K562 (cell line): ENCODE measurements around the gene IPO8. TPM values are rescaled to one million over a fixed set of nuclear protein-coding genes. Genes with fewer than 3 reads are reported as not detected.

Source experiments
- BHLHE40 ChIP-seq: IDR thresholded peaks from 2 replicates; pipeline ENCODE4 v1.6.1; 2011; ENCODE audit warnings: low read length, improper control_type of control experiment
- CGGBP1 ChIP-seq: fragments of 250-450 bp; sonication (Bioruptor Pico); IDR thresholded peaks from 2 replicates; pipeline ENCODE4 v1.9.0; 2021; ENCODE audit warnings: mild to moderate bottlenecking
- CREB1 ChIP-seq, 2 experiments: sonication (generic) in 1 of 2; formaldehyde crosslinking in 1 of 2; IDR thresholded peaks; 2 replicates each; pipeline versions ENCODE4 v1.6.1 to v1.8.0; 2012 to 2022; ENCODE audit warnings: inconsistent platforms in 1 of 2, mild to moderate bottlenecking in 1 of 2, missing genetic modification reagents in 1 of 2, moderate library complexity in 1 of 2
- DMBX1 ChIP-seq: fragments of 250-450 bp; sonication (Bioruptor Pico); IDR thresholded peaks from 2 replicates; pipeline ENCODE4 v1.8.0; 2022; ENCODE audit warnings: inconsistent platforms, mild to moderate bottlenecking, moderate library complexity, borderline replicate concordance
- FOXJ2 ChIP-seq: fragments of 200-800 bp; sonication (Bioruptor generic); IDR thresholded peaks from 2 replicates; pipeline ENCODE4 v1.6.1; 2016; ENCODE audit warnings: missing genetic modification characterization, missing compliant biosample characterization
- HINFP ChIP-seq: fragments of 450-650 bp; conservative IDR thresholded peaks from 2 replicates; pipeline ENCODE4 v1.6.1; 2016; ENCODE audit warnings: missing genetic modification characterization, low read depth, mild to moderate bottlenecking, control low read depth, missing compliant biosample characterization
- JUND ChIP-seq, 2 experiments: IDR thresholded peaks; 2 replicates in 1 of 2; 3 replicates in 1 of 2; pipeline ENCODE4 v1.6.1; 2011; ENCODE audit warnings: borderline replicate concordance in 2 of 2, low read depth in 2 of 2, low read length in 2 of 2, improper control_type of control experiment in 1 of 2, missing biosample characterization in 1 of 2, missing genetic modification characterization in 1 of 2, missing genetic modification reagents in 1 of 2
- MLLT1 ChIP-seq, 2 experiments: fragments of 450-650 bp; IDR thresholded peaks; 2 replicates each; pipeline ENCODE4 v1.6.1; 2016
- NFRKB ChIP-seq: fragments of 450-650 bp; IDR thresholded peaks from 2 replicates; pipeline ENCODE4 v1.6.1; 2016; ENCODE audit warnings: low read depth
- NR2C1 ChIP-seq, 2 experiments: fragments of 450-650 bp; IDR thresholded peaks; 2 replicates each; pipeline ENCODE4 v1.6.1; 2017; ENCODE audit warnings: mild to moderate bottlenecking in 2 of 2, antibody characterized with exemption in 1 of 2, inconsistent platforms in 1 of 2, missing compliant biosample characterization in 1 of 2, missing genetic modification characterization in 1 of 2
- NR2C2 ChIP-seq, 2 experiments: fragments of 200-800 bp in 1 of 2; sonication (Bioruptor generic) in 1 of 2; sonication (generic) in 1 of 2; formaldehyde crosslinking in 1 of 2; IDR thresholded peaks; 2 replicates each; pipeline versions ENCODE4 v1.6.1 to v1.8.0; 2016 to 2022; ENCODE audit warnings: mild to moderate bottlenecking in 1 of 2, missing compliant biosample characterization in 1 of 2, missing genetic modification characterization in 1 of 2, missing genetic modification reagents in 1 of 2
- NR3C1 ChIP-seq: sonication (generic); formaldehyde crosslinking; IDR thresholded peaks from 2 replicates; pipeline ENCODE4 v1.8.1; 2022; ENCODE audit warnings: missing genetic modification reagents
- RB1 ChIP-seq: fragments of 450-650 bp; IDR thresholded peaks from 2 replicates; pipeline ENCODE4 v1.6.1; 2017; ENCODE audit warnings: low read depth, mild to moderate bottlenecking
- SIN3B ChIP-seq: fragments of 450-650 bp; IDR thresholded peaks from 2 replicates; pipeline ENCODE4 v1.6.1; 2017; ENCODE audit warnings: low read depth, mild to moderate bottlenecking, moderate library complexity
- SRSF1 ChIP-seq: fragments of 200-400 bp; formaldehyde crosslinking; IDR thresholded peaks from 2 replicates; pipeline ENCODE4 v1.6.1; 2017; ENCODE audit warnings: mild to moderate bottlenecking, low read depth, low read length, moderate library complexity
- THRA ChIP-seq: fragments of 450-650 bp; IDR thresholded peaks from 2 replicates; pipeline ENCODE4 v1.6.1; 2017; ENCODE audit warnings: mild to moderate bottlenecking, moderate library complexity
- TRIM24 ChIP-seq, 2 experiments: fragments of 450-650 bp; IDR thresholded peaks; 2 replicates each; pipeline ENCODE4 v1.6.1; 2016
- ZFP30 ChIP-seq: fragments of 250-450 bp; sonication (Bioruptor Pico); IDR thresholded peaks from 2 replicates; pipeline ENCODE4 v1.8.0; 2022; ENCODE audit warnings: moderate library complexity, mild to moderate bottlenecking, inconsistent platforms, borderline replicate concordance
- ZNF239 ChIP-seq: fragments of 250-450 bp; sonication (Bioruptor Pico); IDR thresholded peaks from 2 replicates; pipeline ENCODE4 v1.4.0; 2020; ENCODE audit warnings: mild to moderate bottlenecking
- ZNF707 ChIP-seq: fragments of 250-450 bp; sonication (Bioruptor Pico); conservative IDR thresholded peaks from 2 replicates; pipeline ENCODE4 v1.8.0; 2022; ENCODE audit warnings: inconsistent platforms, mild to moderate bottlenecking, moderate library complexity
- ZNF766 ChIP-seq: fragments of 200-800 bp; sonication (Bioruptor generic); conservative IDR thresholded peaks from 2 replicates; pipeline ENCODE4 v1.6.1; 2016; ENCODE audit warnings: missing genetic modification characterization, missing compliant biosample characterization
- ZNF830 ChIP-seq: fragments of 250-450 bp; sonication (Bioruptor Pico); IDR thresholded peaks from 2 replicates; pipeline ENCODE4 v1.5.0; 2021; ENCODE audit warnings: mild to moderate bottlenecking
- polyA plus RNA-seq, 8 experiments: library from polyadenylated mRNA; depleted of rRNA in 4 of 8; stranded (reverse) in 5 of 8; unstranded in 3 of 8; fragments of >200 nt; fragmentation: Nextera tagmentation in 2 of 8; fragmentation: Illumina TruSeq in 1 of 8; extraction: Ambion mirVana in 2 of 8; extraction: Trizol in 1 of 8; gene quantifications; 2 replicates each; pipeline versions ENCODE4 v1.2.1 to v1.2.3, GENCODE V29; 2011 to 2014; ENCODE audit warnings: inconsistent platforms in 1 of 8, missing spikeins in 1 of 8
- total RNA-seq, 7 experiments: library from RNA; depleted of rRNA in 6 of 7; stranded (reverse); fragments of >200 nt in 6 of 7; fragmentation: Illumina TruSeq in 2 of 7; extraction: Trizol in 2 of 7; gene quantifications; 2 replicates each; pipeline versions ENCODE4 v1.2.1 to v1.2.3, GENCODE V29; 2011 to 2021; ENCODE audit warnings: low replicate concordance in 1 of 7

Gene IPO8
- total and polyA plus RNA-seq, 9 of the 15 experiments (the other 6 are each of a cell fraction or from before 2014, with no cell fraction given), result 6.5 to 39.6 (median 24.7) TPM

- TF ChIP-seq ZNF766 (CRISPR knock-in tag) (peak; percentile 72), ZFP30 (no peak), ZNF239 (CRISPR knock-in tag) (0 out of 2 replicates have a peak, but pooled peaks have one; percentile 25), SIN3B (no peak), HINFP (tag) (no peak), TRIM24 (IDR thresholded peaks at IDR 0.05) (peak in 1 of 2 experiments; percentile 32; a peak in 1 of 4 replicates), NFRKB (peak; percentile 96; the same call in 1 of the 2 replicates), NR3C1 (CRISPR knock-in tag) (no peak), CREB1 (IDR thresholded peaks at IDR 0.05) (peak; percentile 61), CREB1 (CRISPR knock-in tag; IDR thresholded peaks at IDR 0.05) (no peak), NR2C2 (CRISPR knock-in tag; IDR thresholded peaks at IDR 0.05) (0 out of 2 replicates have a peak, but pooled peaks have one; percentile 60), NR2C2 (tag; IDR thresholded peaks at IDR 0.05) (peak; percentile 92), JUND (IDR thresholded peaks at IDR 0.05; ENCODE audit: borderline replicate concordance, low read depth, low read length) (peak; percentile 74), JUND (tag; IDR thresholded peaks at IDR 0.05; ENCODE audit: borderline replicate concordance, low read depth, low read length) (no peak; the same call in 2 of the 3 replicates), DMBX1 (no peak), MLLT1 (IDR thresholded peaks at IDR 0.05) (0 out of 4 replicates have a peak, but pooled peaks have one; percentile 22 to 28), CGGBP1 (CRISPR knock-in tag) (no peak), SRSF1 (no peak), BHLHE40 (no peak; the same call in 1 of the 2 replicates), ZNF707 (CRISPR knock-in tag) (no peak), FOXJ2 (tag) (peak; percentile 78), ZNF830 (CRISPR knock-in tag) (no peak), NR2C1 (IDR thresholded peaks at IDR 0.05) (peak; percentile 84), NR2C1 (tag; IDR thresholded peaks at IDR 0.05) (peak; percentile 88), THRA (no peak), RB1 (peak; percentile 66)
These were observed at the start of gene IPO8 (continued) for GRCh38 chr12:30695199-30696102.
